Stimulated activated CD4-positive, alpha-beta T cell treated with anti-CD3 and anti-CD28 coated beads, Interleukin-1b, Interleukin-23, amount 100 ng/mL, for 1 hour (primary cell): Measurements from ENCODE around the gene IFITM10.

Source experiments
- DNase-seq, 2 donors: peaks; one replicate each; pipeline ENCODE4 v3.0.0-alpha.2; 2020; ENCODE audit warnings: low read depth in 2 of 2

The IFITM10 gene

GRCh38 chr11:1750481-1750839 is at the start of gene IFITM10:
IFITM10 (minus strand) TSS chr11:1750595; CDS start chr11:1750442, 153 bp downstream.
- DNase-seq, result no peak

- DNase-seq, result no peak
Observed at GRCh38 chr11:1797391-1798125, 47.2 kb upstream of the IFITM10 start.

GRCh38 chr11:1796413-1797011 is 46.1 kb upstream of the IFITM10 start:
- no peak for DNase-seq

GRCh38 chr11:1793081-1793480 is 42.7 kb upstream of the IFITM10 start:
- DNase-seq, result no peak

DNA sequence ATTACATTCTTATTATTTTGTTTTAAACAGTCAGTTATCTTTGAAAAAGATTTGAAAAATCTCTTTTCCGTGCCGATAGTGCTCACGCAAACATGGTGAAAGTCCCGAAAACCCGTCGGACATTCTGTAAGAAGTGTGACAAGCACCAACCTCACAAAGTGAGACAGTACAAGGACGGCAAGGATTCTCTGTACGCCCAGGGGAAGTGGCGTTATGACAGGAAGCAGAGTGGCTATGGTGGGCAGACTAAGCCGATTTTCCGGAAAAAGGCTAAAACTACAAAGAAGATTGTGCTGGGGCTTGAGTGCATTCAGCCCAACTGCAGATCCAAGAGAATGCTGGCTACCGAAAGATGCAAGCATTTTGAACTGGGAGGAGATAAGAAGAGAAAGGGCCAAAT is 42.1 kb upstream of the IFITM10 start:
- no peak for DNase-seq

- DNase-seq, result no peak
Observed at GRCh38 chr11:1791912-1792311, 41.5 kb upstream of the IFITM10 start.

DNA sequence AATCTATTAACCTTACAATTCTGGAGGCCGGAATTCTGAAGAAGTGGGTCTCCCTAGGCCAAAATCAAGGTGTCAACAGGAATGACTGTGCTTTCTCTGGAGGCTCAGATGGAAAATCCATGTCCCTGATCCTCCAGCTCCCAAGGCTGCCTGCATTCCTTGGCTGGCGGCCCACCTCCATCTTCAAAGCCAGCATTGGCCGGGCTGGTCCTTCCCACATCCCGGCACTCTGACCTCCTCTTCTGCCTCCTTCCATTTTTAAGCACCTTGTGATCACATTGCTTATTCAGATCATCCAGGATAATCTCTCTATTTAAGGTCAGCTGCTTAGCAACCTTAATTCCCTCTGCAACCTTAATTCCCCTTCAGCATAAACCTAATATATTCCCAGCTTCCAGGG is 36.1 kb upstream of the IFITM10 start:
- no peak for DNase-seq

DNA sequence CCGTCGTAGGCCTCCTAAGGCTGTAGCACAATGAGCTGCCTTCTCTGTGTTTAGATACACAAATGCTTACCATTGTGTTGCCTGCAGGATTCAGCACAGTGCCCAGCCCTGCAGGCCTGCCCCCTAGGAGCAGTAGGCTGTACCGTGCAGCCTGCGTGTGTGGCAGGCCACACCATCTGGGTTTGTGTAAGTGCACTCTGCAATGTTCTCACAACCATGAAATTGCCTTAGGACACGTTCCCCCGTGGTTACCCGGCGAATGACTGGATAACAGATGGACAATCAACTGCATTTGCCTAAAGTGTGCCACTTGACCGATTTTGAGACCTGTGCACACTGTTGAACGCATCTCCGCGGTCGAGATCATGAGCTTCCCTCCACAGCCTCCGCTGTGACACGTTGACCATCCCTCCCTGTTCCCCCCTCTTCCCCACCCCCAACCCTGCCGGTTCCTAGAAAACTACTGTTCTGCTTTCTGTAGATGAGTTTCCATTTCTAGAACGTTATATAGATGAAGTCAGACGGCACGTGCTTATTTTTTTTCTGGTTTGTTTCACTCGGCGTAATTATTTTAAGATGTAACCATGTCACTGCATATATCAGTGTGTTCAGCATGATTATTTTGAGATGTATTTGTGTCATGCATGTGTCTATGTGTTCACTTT is 35.5 kb upstream of the IFITM10 start:
- DNase-seq, result no peak

DNA sequence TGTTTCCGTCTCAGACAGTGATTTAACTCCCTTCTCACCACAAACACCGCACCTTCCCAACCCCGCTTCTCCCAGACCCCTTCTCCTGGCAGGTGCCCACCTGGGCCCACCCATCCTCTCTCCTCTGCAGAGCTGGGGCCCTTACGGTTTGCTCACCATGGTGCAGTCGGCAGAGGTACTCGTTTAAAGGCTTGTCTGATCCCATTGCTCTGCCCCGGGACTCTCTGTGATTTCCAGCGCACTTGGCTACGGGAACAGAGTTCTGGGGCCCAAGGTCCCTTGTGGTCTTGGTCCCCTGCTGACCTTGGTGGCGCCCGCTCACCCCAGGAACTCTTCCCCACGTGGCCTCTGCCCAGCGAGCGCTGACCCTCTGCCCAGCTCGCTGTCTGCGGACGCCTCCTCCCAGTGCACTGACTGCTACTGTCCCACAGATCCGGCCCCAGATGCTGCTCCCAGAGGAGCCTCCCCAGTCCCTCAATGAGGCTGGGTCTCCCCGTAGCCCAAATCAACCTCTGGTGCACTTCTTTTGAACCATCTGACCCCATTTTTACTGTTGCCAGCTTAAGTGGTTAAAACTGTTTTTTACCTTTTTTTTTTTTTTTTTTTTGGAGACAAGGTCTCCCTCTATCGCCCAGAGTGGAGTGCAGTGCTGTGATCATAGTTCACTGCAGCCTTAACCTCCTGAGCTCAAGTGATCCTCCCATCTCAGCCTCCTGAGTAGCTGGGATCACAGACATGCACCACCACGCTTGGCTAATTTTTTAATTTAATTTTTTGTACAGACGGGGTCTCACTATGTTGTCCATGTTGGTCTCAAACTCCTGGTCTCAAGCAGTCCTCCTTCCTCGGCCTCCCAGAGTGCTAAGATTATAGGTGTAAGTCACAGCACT is 34.6 kb upstream of the IFITM10 start:
- DNase-seq, result no peak

DNA sequence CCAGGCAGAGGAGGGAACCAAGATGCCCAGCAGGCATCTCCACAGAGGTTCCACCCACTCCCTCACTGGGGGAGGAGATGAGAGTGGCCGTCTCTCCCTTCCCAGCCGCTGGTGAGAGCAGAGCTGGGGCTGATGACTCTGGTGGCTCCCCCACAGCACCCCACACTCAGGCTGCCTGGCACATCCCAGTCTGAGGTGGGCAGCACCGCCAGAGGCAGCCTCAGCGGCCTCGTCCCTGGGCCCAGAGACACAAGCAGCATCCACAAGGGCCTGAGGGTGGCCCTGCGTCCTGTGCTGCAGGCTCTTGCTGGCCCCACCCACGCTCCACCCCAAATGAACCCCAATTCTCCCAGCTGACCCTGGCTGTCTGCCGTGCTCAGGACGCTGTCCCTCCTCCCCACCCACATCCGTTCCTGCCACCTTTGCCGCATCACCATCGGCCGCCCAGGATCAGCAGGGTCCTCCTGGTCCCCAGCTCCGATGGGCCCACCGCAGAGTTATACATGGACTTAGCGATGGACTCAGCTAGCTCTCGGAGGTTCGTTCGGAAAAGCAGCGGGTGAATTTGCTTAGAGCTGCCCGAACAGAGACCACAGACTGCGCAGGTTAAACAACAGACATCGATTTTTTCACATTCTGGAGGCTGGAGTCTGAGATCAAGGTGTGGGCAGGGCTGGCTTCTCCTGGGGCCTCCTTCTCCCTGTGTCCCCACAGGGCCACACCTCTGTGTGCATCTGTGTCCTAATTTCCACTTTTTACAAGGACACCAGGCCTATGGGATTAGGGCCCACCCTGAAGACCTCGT is 33.5 kb upstream of the IFITM10 start:
- DNase-seq, result no peak

DNA sequence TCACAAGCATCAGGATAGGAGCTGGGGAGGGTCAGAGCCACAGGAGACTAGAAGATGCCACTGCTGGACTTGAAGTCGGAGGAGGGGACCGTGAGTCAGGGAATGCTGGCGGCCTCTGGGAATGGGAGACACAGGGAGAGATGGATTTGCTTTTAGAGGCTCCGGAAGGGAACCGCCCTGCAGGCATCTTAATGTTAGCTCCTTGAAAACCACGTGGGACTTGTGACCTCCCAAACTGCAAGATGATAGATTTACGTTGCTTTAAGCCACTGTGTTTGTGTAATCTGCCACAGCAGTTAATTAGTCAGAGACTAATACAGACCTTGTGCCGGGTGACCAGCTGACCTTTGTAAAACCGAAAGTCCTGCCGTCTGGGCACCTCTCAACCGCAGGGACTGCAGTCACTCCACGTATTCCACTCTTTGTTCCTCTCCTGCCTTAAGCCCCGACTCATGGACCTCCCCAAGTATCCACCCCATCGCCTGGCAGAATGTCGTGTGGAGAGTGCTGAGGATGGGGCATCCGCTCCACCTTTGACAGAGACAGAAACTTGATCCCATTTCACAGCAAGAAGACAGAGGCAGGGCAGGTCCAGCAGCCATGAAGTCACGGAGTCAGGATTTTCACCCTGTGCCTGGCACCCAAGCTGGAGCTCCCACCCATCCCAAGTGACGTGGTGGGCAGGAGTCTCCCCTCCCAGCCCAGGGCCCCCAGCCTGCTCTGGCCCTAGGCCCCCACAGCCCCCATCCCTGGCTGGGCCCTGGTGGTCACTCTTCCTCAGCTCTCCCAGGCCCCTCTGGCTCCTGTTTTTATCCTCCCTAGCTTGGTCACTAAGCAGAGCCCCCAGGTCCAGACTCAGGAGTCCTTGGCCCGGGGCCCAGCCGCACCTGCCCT is 32.7 kb upstream of the IFITM10 start:
- DNase-seq, result no peak

DNA sequence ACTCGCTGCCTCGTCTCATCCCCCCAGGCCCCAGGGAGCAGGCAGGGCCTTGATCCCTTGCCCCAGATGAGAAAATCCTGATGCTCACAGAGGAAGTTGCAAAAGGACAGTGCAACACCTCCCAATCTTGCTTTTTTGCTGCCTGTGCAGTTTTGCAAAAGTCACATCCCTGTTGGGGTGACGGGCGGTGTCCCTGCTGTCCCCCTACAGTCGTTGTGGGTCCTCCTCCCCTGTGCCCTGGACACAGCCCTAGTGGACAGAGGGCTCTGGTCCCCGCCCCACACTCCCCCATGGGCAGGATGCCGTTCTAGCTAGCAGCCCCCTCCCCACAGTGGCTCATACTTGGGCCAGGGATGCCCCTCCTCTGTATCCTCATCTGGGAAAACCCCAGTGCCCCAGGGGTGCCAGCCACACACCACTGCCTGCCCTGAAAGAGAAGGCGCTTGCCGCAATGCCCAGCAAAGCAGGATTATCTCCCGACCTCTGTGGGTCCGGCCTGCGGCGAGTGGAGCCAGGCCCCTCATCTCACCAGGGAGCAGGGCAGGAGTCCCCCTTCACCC is 31.7 kb upstream of the IFITM10 start:
- no peak for DNase-seq

DNA sequence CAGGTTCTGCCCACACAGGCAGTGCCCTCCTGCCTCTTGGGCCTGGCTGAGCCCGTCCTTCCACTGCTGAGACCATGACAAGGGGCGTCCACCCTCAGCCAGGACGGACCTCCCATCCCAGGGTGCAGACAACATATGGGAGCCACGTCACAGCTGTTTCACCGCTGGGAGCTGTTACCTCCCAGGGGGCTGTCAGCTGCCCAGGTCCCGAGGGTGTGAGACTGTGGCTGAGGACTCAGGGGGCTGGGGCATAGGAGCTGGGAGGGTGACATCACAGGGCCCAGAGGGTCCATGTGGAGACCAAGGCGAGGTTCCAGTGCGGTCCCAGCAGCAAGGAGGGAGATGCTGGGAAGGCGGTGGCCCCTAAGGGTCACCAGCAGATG is 31.2 kb upstream of the IFITM10 start:
- no peak for DNase-seq

GRCh38 chr11:1780700-1781592 is 30.6 kb upstream of the IFITM10 start:
- DNase-seq, result no peak

DNA sequence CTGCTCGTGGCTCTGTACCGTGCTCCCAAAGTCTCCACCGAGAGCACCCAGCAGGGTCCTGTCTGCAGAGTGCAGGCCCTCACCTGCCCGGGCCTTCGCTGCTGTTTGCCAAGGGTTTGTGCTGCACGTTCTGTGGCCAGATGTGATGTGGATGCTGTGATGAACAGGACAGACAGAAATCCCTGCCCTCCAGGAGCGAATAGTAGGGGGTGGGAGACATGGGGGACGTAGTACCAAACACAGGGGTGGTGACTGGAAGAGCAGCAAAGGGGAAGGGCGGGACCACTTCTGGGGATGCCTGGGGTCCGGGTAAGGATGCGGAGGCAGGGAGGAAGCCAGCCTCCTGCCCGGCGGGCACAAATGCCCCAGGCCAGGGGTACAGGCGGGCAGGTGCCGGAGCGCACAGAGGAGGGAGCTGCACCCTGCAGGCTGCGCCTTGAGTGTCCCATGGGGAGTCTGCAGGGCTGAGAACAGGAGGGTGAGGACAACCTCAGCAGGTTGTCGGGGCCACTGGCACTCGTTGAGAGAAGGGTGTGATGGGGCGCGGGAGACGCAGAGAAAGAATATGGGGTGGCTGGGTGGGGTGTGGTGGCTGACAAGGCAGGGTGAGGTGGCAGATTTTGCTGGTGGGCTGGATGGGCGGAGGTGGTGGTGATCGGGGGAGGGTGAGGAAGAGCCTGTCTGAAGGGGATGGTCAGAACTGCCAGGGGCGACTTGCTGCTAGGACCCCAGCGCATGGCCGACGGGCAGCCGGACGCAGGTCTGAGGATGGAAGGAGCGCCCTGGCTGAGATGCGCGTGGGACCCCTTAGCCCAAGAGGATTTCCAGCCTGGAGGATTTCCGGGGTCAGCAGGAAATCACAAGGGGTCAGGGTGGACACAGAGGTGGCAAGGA is 29.7 kb upstream of the IFITM10 start:
- no peak for DNase-seq

- no peak for DNase-seq
Observed at GRCh38 chr11:1779034-1779805, 28.8 kb upstream of the IFITM10 start.
